SU-DHL-6 (cell line): Measurements from ENCODE around the gene DUS1L.

Source experiments
- H2AFZ ChIP-seq: fragments of 200-600 bp; sonication (generic); 2 replicates; pipeline ENCODE4 v1.6.1; 2014; ENCODE audit warnings: low read depth, mild to moderate bottlenecking, moderate library complexity, mixed read lengths, antibody characterized with exemption, low read length; ENCODE audit not compliant: severe bottlenecking
- H3F3A ChIP-seq: fragments of 200-600 bp; shearing (Covaris generic); 2 replicates; pipeline ENCODE4 v1.6.0; 2016; ENCODE audit warnings: antibody characterized with exemption, mild to moderate bottlenecking; ENCODE audit not compliant: insufficient read depth
- H3K27ac ChIP-seq: fragments of 200-600 bp; sonication (generic); 2 replicates; pipeline ENCODE4 v1.5.1; 2016; ENCODE audit warnings: low read depth, mild to moderate bottlenecking, low read length, moderate library complexity, mixed read lengths
- H3K27me3 ChIP-seq: fragments of 200-600 bp; sonication (generic), shearing (Covaris generic); 2 replicates; pipeline ENCODE4 v1.6.0; 2014; ENCODE audit warnings: mild to moderate bottlenecking, low read length
- H3K36me3 ChIP-seq: fragments of 200-600 bp; sonication (generic); 2 replicates; pipeline ENCODE4 v1.6.1; 2014; ENCODE audit warnings: mild to moderate bottlenecking, low read length, mixed read lengths
- H3K4me2 ChIP-seq: fragments of 300-600, 200-600 bp; shearing (Covaris generic), sonication (generic); 2 replicates; pipeline ENCODE4 v1.6.0; 2014; ENCODE audit warnings: low read length, low read depth, mild to moderate bottlenecking; ENCODE audit not compliant: poor library complexity, severe bottlenecking
- H3K4me3 ChIP-seq: fragments of 200-600 bp; sonication (generic); 2 replicates; pipeline ENCODE4 v1.5.1; 2014; ENCODE audit warnings: antibody characterized with exemption, low read length, mild to moderate bottlenecking, mixed read lengths; ENCODE audit not compliant: insufficient read depth, poor library complexity, severe bottlenecking
- H3K79me2 ChIP-seq: fragments of 200-600 bp; sonication (generic); 2 replicates; pipeline ENCODE4 v1.6.1; 2014; ENCODE audit warnings: mild to moderate bottlenecking, low read length, moderate library complexity; ENCODE audit not compliant: insufficient read depth
- H3K9ac ChIP-seq: fragments of 200-600 bp; sonication (generic); 2 replicates; pipeline ENCODE4 v1.7.0; 2014; ENCODE audit warnings: mild to moderate bottlenecking, low read length
- H3K9me2 ChIP-seq: fragments of 200-600 bp; sonication (generic); replicated peaks from 2 replicates; pipeline ENCODE4 v1.6.1; 2014; ENCODE audit warnings: low read length; ENCODE audit not compliant: insufficient read depth
- H3K9me3 ChIP-seq: fragments of 200-600 bp; sonication (generic); 2 replicates; pipeline ENCODE4 v1.6.1; 2014; ENCODE audit warnings: low read length, mixed read lengths; ENCODE audit not compliant: insufficient read depth
- H4K20me1 ChIP-seq: fragments of 200-600 bp; sonication (generic); 2 replicates; pipeline ENCODE4 v1.6.1; 2014; ENCODE audit warnings: low read depth, mild to moderate bottlenecking, antibody characterized with exemption, low read length, moderate library complexity, mixed read lengths
- EZH2phosphoT487 ChIP-seq: fragments of 200-600 bp; sonication (generic), shearing (Covaris generic); conservative IDR thresholded peaks from 2 replicates; pipeline ENCODE4 v1.6.1; 2018; ENCODE audit warnings: mild to moderate bottlenecking, antibody characterized with exemption, low read length, moderate library complexity, mixed read lengths
- TF ChIP-seq, protein P1 (sequence below): fragments of 200-600 bp; sonication (generic); IDR thresholded peaks from one replicate; pipeline ENCODE4 v1.5.1; 2017; ENCODE audit warnings: antibody characterized with exemption, mild to moderate bottlenecking, low read length, moderate library complexity; ENCODE audit not compliant: insufficient read depth, poor library complexity, severe bottlenecking

DUS1L gene

DNA sequence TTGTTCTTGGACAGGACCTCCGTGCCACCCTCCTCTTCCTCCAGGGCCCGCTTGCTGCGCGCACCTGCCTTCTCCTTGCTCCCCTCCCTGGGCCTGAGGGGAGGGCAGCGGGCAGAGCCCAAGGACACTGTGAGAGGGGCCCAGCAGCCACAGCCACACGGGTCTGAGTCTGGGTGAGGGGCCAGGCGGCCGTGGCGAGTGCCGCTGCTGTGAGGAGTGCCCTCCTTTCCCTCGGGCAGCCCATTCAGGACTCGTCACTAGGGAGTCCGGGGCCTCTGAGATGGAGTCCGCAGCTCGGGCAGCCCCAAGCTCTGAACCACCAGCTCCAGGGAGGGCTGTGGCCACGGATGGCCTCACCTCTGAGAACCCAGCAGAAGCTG is 5.6 kb downstream of the DUS1L start:
- Histone ChIP-seq H2AFZ (no peak overlapping the region), H3K9ac (no peak overlapping the region), H3K27ac (no peak overlapping the region), H3F3A (no peaks in the 10 kb centered on the region), H3K4me2 (no peak overlapping the region), H3K9me2 (no peaks in the 10 kb centered on the region), H3K4me3 (no peak overlapping the region), H4K20me1 (no peaks in the 10 kb centered on the region), H3K79me2 (peaks cover 3% of the 10 kb centered on the region; the same call in 1 of the 2 replicates), H3K9me3 (no peaks in the 10 kb centered on the region), H3K36me3 (no peaks in the 10 kb centered on the region), H3K27me3 (no peaks in the 10 kb centered on the region)
- TF ChIP-seq EZH2phosphoT487, result no peak
- TF ChIP-seq, protein P1, sequence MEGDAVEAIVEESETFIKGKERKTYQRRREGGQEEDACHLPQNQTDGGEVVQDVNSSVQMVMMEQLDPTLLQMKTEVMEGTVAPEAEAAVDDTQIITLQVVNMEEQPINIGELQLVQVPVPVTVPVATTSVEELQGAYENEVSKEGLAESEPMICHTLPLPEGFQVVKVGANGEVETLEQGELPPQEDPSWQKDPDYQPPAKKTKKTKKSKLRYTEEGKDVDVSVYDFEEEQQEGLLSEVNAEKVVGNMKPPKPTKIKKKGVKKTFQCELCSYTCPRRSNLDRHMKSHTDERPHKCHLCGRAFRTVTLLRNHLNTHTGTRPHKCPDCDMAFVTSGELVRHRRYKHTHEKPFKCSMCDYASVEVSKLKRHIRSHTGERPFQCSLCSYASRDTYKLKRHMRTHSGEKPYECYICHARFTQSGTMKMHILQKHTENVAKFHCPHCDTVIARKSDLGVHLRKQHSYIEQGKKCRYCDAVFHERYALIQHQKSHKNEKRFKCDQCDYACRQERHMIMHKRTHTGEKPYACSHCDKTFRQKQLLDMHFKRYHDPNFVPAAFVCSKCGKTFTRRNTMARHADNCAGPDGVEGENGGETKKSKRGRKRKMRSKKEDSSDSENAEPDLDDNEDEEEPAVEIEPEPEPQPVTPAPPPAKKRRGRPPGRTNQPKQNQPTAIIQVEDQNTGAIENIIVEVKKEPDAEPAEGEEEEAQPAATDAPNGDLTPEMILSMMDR, result no peak

DNA sequence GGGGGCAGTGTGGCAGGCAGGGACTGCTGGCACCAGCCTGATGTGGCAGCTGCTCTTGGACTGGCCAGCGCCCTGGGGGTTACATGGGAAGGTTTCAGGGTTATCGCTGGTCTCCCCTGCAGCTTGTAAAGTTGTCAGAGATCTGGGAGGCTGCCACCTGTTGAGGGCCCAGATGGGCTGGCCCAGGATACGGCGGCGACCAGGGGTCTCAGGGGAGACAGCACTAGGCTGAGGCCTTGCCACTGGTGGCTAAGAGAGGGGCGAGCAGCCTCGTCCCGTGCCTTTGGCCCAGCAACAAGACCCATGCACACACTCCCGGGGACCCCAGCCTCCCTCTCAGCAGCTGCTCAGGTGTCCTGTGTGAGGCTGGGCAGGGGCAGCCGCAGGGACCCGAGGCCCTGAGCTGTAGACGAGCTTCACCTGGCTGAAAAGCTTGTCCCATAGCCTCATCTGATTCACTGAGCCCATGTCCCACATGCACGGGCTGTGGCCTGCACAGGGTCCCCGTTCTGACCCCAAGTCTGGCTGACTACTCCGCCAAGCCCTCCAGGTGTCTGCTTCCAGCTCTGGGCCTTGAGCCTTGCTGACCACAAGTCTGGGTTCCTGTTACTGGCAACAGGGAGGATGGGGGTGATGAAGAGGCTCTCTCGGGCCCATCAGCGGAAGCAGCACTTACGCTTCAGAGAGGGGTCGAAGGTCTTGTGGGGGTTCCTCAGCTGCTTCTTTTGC is 6.2 kb downstream of the DUS1L start:
- Histone ChIP-seq H3K27me3 (no peaks in the 10 kb centered on the region), H3K4me2 (no peak overlapping the region), H4K20me1 (no peaks in the 10 kb centered on the region)

DNA sequence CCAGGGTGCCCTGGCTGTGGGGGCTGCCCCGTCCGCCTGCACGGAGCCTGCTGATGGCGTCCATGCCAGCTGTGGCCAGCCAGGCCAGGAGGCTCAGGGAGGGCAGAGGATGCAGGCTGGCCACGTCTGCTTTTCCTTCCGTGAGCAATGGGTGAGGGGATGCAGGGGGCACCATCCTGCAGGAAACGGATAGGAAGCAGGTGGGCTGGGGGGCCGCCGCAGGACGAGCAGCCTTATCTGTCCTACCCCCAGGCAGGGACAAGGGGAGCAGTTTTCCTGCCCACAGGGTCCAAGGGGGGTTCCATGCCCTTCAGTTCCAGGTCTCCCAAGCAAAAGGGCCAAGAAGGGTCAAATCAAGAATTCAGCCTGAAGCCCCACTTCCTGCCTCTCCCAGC is 6.8 kb downstream of the DUS1L start:
- H3K9me3 ChIP-seq, result no peaks in the 10 kb centered on the region
- H3K27ac ChIP-seq, result no peak overlapping the region
- no peak overlapping the region for H3K9ac ChIP-seq
- TF ChIP-seq EZH2phosphoT487, result no peak
- TF ChIP-seq, protein P1, result no peak
- H3K9me2 ChIP-seq, result no peaks in the 10 kb centered on the region
- no peak overlapping the region for H2AFZ ChIP-seq
- no peaks in the 10 kb centered on the region for H3F3A ChIP-seq
- no peaks in the 10 kb centered on the region for H3K79me2 ChIP-seq
- no peaks in the 10 kb centered on the region for H4K20me1 ChIP-seq
- no peak overlapping the region for H3K4me3 ChIP-seq
- H3K27me3 ChIP-seq, result no peaks in the 10 kb centered on the region
- no peak overlapping the region for H3K4me2 ChIP-seq
- no peaks in the 10 kb centered on the region for H3K36me3 ChIP-seq

More for the DNA sequence above, 6.2 kb downstream of the DUS1L start:
- H2AFZ ChIP-seq, result no peak overlapping the region
- H3K79me2 ChIP-seq, result no peaks in the 10 kb centered on the region
- H3K4me3 ChIP-seq, result no peak overlapping the region
- H3K9ac ChIP-seq, result no peak overlapping the region
- TF ChIP-seq, protein P1, result no peak
- no peak for TF ChIP-seq EZH2phosphoT487
- no peaks in the 10 kb centered on the region for H3K9me3 ChIP-seq
- H3F3A ChIP-seq, result no peaks in the 10 kb centered on the region
- no peak overlapping the region for H3K27ac ChIP-seq
- H3K9me2 ChIP-seq, result no peaks in the 10 kb centered on the region
- H3K36me3 ChIP-seq, result no peaks in the 10 kb centered on the region
